ENCODE results near the gene HECTD1.
"Not testable (repeated sequence)": the region's sequence is repeated elsewhere in the genome, so short reads cannot be mapped to it uniquely, and the experiment has no call there.

HECTD1 gene

DNA sequence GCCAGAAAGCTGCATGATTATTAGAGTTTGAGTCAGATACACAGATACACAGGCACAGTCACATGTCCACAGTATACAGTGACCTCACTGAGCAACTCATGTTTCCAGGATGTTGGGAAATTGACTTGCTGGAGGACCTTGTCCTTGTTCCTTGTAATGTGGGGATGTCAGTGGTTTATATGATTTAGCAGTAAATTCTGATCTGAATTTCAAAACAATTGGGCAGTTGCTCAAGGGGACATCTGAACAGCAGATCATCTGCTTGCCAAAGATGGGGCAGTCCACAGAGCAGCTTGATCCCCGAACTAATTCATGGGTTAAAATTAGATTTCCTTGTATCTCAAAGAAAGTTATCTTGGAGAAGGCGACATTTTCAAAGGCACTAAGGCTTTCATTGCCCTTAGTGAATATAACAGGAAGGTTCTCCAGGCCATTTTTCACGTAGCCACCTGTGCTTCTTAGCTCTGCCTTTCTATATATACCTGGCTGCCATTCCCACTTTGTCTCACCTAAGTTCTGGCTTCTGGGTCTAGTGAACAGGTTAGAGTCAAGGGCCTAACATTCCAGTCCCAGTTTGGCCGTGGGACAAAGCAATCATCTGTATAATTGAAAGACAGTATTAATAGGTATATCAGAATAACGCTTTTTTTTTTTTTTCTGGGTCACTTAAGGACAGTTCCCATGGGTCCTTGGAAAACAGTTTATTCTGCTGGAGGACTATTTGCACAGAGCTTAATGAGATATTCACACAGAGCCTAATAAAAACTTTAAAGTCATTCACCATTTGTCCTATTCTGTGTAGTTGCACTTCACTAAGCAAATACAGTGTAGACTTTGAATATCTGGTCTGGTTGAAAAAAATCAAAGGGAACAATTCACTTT is 116.5 kb downstream of the HECTD1 start:
- DNase-seq, result no peak

DNA sequence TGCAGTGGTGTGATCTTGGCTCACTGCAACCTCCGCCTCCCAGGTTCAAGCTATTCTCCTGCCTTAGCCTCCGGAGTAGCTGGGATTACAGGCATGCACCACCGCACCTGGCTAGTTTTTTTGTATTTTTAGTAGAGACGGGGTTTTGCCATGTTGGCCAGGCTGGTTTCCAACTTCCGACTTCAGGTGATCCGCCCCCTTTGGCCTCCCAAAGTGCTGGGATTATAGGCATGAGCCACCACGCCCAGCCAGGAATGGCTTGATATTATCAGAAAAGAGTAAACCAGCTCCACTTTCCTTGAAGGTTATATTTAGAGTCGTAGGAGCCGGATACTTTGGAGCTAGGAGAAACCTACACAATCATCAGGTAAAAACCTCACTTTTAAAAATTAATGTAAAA is 121.1 kb downstream of the HECTD1 start:
- DNase-seq, result not testable (repeated sequence)

DNA sequence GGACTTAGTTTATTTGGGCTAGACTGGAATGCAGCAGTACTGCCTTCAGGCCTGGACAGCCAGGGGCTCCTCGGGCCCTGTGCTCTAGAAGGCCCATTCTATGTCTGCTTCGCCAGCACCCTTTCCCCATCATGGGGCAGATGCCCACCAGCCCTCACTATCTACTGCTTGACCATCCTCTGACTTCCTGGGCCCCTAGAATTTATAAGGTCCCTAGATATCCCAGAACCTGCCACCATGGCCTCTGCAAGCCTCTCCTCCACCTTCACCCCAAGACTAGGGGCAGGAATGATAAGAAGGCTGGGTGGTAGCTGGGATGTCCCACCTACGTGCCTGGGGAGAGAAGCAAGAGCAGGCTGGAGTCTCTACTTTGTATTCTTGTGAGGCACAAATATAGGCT is 122.6 kb downstream of the HECTD1 start:
- no peak for DNase-seq

DNA sequence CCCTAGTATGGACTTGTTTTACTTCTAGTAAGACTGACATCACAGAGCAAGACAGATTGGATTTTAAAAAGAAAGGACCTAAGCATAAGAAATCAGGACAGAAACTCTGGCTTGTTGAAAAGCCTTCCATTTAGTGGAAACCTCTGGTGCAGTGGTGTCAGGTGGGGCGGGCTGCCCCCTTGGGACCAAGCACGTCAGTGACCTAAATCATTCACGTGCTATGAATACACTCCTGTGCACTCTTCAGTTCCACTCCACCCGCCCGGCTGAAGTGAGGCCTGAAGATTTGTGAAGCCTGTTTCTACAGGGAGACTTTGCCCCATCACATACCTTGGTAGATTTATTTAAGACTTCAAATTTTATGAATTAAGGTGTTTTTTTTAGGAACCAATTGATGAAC is 123.2 kb downstream of the HECTD1 start:
- DNase-seq, result no peak

DNA sequence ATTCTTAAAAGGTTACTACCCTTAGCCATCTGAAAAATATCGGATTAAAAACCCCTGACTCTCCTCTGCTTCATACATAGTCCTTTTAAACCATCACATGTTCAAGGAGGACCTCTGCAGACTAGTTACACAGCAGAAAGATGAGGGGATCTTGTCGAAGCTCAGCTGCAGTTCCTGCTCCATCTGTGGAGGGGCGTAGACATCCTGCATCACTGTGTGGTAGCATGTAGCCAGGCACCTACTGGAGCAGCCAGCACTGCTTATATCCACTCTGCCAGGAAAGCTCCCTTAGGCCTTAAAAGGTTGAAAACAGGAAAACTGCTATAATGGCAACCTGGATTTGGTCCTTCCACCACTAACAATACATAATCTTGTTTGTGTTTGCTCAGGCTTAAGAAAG is 123.8 kb downstream of the HECTD1 start:
- no peak for DNase-seq

DNA sequence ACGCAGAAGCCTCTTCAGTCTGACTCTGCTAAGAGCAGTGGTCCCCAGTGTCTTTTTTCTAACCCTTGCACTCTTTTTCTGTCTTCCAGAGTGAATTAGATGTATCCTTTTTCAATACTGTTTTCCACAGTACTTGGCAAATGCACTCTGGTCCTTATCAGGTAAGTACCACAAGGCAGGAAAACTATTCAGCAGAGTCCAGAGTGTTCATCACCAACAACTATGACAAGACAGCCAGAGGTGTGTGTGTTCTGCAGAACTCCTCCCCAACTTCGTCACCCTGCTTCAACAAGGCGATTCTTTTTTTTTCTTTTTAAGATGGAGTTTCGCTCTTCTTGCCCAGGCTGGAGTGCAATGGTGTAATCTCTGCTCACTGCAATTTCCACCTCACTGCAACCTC is 127.1 kb downstream of the HECTD1 start:
- DNase-seq, result no peak

DNA sequence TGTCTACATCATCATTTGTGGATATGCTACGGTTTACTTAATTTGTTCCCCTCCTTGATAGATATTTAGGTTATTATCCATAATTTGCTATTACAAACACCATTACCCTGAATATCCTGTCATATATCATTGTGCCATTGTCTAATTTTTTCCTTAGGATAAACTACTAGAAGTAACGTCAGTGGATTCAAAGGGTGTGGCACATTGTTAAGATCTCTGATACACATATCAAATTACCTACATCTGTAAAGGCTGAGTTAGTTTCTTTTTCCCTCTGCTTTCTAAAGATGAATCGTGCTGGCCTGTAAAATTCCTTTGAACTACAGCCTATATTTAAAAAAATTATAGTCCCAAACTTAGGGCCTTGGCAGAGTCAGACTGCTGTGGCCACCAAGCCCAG is 127.5 kb downstream of the HECTD1 start:
- no peak for DNase-seq

DNA sequence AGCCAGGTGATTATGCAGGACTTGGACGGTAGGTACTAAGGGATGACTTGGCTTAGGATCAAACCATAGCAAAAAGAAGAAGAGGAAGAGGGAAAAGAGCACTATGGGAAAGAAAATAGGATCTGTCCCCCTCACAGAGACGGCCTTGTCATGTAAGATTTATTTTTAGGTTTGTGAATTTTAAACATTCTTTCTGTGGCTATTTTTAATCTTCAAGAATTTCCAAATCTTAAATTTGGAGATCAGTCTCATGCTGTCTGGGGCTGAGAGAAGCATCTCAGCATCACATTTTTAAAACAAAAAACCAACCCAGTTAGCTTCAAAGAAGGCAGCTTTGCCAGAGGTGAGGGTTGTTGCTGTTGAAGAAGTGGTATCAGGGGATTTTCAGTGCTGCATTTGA is 128.8 kb downstream of the HECTD1 start:
- DNase-seq, result no peak

DNA sequence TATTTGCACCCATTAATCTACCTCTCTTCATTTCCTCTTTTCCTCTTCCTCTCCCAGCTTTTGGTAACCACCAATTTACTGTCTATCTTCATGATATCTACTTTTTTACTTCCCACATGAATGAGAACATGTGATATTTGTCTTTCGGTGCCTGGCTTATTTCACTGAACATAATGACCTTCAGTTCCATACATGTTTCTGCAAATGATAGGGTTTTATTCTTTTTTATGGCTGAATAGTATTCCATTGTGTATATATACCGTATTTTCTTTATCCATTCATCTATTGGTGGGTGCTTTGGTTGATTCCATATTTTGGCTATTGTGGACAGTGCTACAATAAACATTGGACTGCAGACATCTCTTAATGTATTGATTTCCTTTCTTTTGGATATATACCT is 132.4 kb downstream of the HECTD1 start:
- no peak for DNase-seq

DNA sequence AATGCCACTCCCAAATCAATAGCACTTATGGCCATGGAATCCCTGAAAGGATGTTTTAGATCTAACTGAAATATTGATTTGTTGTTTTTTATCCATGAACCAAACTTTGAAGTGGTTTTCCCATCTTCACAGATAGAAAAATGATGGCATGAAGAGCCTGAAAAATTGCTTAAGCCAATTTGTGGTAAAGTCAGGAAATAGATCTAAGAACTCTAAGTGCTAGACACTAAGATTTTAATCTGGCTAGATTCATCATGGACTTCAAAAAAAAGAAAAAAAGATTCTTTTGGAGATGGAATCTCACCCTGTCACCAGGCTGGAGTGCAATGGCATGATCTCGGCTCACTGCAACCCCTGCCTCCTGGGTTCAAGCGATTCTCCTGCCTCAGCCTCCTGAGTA is 136.4 kb downstream of the HECTD1 start:
- DNase-seq, result no peak

DNA sequence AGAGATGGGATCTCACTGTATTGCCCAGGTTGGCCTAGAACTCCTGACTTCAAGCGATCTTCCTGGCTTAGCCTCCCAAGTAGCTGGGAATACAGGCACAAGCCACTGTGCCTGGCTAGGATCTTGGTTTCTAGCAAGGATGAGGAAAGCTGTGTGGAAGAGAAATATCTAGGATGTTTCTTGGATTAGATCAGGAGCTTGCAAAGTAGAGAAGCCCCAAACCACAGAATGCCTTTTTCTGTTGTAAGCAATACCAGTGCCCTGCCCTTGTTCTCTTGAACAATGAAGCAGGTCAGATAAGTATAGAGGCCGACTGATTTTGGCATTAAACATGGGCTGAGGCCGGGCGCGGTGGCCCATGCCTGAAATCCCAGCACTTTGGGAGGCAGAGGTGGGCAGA is 137.2 kb downstream of the HECTD1 start:
- no peak for DNase-seq

DNA sequence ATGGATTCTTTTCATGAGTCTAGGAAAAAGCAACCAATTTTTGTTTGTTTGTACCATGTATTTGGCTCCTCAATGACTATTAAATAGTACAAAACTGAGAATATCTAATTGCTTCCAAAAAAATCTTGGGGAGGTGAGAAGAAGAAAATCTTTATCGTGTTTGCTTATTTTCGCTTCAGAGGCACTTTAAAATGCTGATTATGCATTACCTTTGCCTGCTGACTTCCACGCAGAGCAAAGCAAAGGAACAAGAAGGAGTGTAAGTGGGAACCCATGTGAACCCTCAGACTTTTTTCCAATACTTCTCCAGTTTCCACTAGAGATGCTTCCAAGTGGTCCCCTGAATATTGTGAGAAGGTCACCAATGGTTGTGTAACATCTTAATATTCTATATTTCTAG is 138.2 kb downstream of the HECTD1 start:
- DNase-seq, result no peak

DNA sequence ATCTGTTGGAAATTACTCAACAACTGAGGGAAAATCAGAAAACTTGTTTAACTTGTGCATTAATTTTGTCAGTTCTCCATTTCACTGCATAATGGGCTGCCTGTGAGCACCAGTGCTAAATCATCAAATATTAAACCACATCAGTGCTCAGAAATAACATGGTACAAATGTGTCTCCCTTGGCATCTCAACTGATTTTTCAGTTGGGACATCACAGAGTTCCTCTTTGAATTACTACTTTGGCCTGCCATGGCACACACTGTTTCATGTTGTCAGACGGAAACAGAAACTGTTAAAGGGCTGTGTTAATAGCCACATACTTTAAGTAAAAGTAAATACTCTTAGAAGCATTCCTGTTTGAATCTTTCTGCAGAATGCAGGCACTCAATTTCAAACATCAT is 139.4 kb downstream of the HECTD1 start:
- no peak for DNase-seq

DNA sequence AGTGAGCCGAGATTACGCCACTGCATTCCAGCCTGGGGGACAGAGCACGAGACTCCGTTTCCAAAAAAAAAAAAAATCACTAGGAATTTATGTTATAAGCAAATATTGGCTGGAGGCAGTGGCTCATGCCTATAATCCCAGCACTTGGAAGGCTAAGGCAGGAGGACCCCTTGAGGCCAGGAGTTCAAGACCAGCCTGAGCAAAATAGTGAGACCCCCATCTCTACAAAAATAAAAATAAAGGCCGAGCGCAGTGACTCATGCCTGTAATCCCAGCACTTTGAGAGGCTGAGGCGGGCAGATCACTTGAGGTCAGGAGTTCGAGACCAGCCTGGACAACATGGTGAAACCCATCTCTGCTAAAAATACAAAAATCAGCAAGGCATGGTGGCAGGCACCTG is 144.7 kb downstream of the HECTD1 start:
- not testable (repeated sequence) for DNase-seq

DNA sequence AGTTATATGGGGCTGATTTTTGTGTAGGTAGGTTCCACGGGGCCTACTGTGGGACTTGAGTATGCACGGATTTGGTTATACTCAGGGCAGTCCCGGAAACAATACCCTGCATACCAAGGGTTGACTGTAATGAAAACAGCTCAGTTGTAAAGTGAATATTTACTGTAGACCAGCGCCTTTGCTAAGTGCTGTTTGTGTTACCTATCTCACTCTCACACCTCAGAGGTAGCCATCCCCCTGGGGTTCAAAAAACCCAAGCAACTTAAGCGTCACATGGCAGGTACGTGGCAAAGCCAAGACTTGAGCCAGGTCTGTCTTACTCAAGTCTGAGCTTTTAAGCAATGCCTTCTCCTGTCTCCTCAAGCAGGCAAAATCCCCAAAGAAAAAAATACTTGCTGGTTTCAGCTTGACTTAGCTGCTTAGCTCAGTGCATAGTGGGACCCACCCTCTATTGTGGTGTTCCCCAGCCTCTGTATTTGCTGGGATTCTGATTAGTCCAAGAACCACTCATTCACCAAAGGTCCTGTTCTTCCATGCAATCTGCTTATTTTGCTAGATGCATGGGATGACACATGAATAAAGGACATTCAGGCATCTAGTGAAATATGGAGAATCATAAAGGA is 147.2 kb downstream of the HECTD1 start:
- DNase-seq, result no peak

DNA sequence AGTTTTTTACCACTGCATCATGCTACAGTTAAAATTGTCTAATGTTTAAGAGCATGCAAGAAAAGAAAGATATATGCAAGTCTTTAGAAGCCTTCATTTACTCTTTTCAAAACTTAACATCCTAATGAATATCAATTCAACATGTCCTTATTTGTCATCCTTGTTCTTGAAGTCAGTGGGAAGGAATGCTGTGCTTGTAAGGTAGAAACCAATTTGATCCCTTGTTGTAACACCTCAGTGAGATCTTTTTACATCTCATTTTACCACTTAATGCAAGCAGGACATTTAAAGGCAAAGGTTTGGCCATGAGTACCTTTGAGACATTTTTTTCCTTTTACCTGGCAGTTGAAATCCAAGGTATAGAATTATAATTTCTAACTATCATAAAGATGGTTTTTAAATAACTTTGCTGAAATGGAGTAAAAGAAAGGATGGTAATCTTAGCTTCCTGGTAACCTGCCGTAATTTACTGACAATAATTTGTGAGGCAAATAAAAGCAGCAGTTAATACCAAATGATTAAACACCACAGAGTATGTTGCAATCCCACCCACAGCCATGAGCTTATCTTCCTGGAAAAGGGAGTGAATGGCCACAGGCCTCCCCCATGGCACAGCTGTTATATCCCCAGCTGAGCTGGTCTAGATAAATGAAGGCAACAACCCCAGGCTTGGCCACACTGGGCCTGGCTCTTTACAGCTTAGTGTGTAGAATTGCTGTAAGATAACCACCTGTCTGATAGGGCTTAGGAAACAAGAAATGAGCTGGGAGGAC is 148.3 kb downstream of the HECTD1 start:
- no peak for DNase-seq

DNA sequence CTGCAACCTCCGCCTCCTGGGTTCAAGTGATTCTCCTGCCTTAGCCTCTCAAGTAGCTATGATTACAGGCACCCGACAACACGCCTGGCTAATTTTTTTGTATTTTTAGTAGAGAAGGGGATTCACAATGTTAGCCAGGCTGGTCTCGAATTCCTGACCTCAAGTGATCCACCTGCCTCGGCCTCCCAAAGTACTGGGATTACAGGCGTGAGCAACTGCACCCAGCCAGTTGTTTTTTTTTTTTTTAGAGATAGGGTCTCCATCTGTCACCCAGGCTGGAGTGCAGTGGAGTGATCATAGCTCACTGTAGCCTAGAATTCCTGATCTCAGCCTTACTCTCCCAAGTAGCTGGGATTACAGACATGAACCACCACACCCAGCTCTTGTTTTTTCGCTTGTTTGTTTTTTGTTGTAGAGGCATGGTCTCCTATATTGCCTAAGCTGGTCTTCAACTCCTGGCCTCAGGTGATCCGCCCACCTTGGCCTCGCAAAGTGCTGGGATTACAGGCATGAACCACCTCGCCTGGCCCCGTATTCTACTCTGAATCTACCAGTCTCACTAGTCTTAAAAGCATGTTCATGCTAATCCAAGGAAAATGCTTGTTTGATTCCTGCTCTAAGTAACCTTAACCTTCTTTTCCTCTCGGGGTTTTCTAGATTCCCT is 149.8 kb downstream of the HECTD1 start:
- DNase-seq, result no peak

DNA sequence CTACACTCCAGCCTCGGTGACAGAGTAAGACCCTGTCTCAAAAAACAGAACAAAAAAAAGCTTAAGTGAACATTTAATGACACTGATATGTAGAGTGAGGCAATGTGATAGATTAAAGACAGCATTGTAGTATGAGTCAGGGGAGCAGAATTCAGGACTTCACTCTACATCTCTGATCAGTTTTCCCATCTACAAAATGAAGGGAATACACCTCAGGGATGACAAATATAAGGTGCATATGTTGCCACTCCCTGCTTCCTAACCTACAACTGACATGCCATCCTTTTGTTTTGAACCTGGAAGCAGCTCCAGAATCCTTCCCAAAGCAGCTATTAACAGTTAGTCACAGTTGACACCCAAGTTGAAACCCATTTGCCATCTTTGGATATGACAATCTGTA is 150.6 kb downstream of the HECTD1 start:
- DNase-seq, result no peak

DNA sequence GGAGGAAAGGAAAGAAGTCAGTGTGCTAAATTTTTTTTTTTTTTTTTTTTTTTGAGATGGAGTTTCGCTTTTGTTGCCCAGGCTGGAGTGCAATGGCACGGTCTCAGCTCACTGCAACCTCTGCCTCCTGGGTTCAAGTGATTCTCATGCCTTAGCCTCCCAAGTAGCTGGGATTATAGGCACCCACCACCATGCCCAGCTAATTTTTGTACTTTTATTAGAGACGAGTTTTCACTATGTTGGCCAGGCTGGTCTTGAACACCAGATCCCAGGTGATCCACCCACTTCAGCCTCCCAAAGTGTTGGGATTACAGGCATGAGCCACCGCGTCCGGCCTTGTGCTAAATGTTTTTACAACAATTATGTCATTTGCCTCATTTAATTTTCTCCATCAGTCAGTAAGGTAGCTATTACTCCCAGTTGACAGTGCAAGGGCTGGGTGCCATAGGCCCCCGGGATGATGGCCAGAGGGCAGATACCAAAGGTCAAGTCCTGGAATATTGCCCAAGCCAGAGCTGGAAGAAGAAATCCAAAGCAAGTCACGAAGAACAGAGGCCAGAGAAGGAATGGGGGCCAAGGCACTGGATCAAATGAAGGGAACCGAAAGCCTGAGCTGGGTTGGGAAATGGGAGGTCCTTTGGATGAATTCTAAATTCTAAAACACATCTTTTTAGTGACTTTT is 154.5 kb downstream of the HECTD1 start:
- not testable (repeated sequence) for DNase-seq

DNA sequence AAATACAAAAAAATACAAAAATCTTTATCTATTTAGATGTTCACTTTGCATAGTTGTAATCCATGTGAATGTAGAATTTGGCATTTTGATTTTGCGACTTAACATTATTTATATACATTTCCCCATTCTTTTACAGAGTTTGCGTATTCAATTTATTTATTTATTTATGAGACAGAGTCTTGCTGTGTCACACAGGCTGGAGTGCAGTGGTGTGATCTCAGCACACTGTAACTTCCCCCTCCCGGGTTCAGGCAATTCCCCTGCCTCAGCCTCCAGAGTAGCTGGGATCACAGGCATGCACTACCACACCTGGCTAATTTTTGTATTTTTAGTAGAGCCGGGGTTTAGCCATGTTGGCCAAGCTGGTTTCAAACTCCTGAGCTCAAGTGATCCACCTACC is 156.1 kb downstream of the HECTD1 start:
- DNase-seq, result no peak

DNA sequence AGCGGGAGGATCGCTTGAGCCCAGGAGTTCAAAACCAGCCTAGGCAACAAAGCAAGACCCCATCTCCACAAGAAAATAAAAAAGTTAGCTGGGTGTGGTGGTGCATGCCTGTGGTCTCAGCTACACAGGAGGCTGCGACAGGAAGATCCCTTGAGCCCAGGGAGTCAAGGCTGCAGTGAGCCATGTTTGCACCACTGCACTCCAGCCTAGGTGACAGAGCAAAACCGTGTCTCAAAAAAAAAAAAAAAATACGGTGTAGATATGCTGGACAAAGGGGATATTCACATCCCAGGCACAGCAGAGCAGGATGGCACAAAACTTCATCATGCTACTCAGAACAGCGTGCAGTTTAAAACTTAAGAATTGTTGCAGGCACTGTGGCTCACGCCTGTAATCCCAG is 156.6 kb downstream of the HECTD1 start:
- DNase-seq, result no peak
